ENCODE measurements around the gene ASB3.
"Not testable (repeated sequence)": the region's sequence is repeated elsewhere in the genome, so short reads cannot be mapped to it uniquely, and the experiment has no call there.

Gene ASB3

GRCh38 chr2:53826030-53826410, 39.3 kb upstream of the ASB3 start:
- TF ChIP-seq, protein P1, sequence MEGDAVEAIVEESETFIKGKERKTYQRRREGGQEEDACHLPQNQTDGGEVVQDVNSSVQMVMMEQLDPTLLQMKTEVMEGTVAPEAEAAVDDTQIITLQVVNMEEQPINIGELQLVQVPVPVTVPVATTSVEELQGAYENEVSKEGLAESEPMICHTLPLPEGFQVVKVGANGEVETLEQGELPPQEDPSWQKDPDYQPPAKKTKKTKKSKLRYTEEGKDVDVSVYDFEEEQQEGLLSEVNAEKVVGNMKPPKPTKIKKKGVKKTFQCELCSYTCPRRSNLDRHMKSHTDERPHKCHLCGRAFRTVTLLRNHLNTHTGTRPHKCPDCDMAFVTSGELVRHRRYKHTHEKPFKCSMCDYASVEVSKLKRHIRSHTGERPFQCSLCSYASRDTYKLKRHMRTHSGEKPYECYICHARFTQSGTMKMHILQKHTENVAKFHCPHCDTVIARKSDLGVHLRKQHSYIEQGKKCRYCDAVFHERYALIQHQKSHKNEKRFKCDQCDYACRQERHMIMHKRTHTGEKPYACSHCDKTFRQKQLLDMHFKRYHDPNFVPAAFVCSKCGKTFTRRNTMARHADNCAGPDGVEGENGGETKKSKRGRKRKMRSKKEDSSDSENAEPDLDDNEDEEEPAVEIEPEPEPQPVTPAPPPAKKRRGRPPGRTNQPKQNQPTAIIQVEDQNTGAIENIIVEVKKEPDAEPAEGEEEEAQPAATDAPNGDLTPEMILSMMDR (IDR thresholded peaks at IDR 0.05; ENCODE audit: low read depth, low read length): no peak
- no peak overlapping the region for H3K4me3 ChIP-seq (replicated peaks in 1 of 2; ENCODE audit: low read depth in 2 of 2, low read length in 2 of 2)
- no peak for DNase-seq (ENCODE audit: low read depth in 2 of 2)

- TF ChIP-seq, protein P1 (IDR thresholded peaks at IDR 0.05; ENCODE audit: low read depth, low read length): peak; percentile 17
- not testable (repeated sequence) for H3K4me3 ChIP-seq (replicated peaks in 1 of 2; ENCODE audit: low read depth in 2 of 2, low read length in 2 of 2)
- peak in 1 of 2 donors; percentile 11 for DNase-seq (ENCODE audit: low read depth in 2 of 2)
Observed at GRCh38 chr2:53823639-53824038, 36.9 kb upstream of the ASB3 start.

DNA sequence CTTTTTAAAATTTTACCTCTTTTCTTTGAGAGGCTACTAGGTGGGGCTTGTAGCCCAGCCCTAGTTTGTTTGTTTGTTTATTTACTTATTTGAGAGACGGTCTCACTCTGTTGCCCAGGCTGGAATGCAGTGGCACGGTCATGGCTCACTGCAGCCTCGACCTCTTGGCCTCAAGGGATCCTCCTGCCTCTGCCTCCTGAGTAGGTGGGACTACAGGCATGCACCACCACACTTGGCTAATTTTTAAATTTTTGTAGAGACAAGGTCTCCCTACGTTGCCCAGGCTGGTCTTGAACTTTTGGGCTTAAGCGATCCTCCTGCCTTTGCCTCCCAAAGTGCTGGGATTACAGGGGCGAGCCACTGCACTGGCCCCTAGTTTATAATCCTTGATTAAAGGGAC, 35.1 kb upstream of the ASB3 start:
- no peak for DNase-seq (ENCODE audit: low read depth in 2 of 2)
- TF ChIP-seq, protein P1 (IDR thresholded peaks at IDR 0.05; ENCODE audit: low read depth, low read length): no peak
- H3K4me3 ChIP-seq (replicated peaks in 1 of 2; ENCODE audit: low read depth in 2 of 2, low read length in 2 of 2): no peak overlapping the region

GRCh38 chr2:53820711-53821110, 34.0 kb upstream of the ASB3 start:
- peak in 1 of 2 donors; percentile 9 for DNase-seq (ENCODE audit: low read depth in 2 of 2)
- TF ChIP-seq, protein P1 (IDR thresholded peaks at IDR 0.05; ENCODE audit: low read depth, low read length): no peak
- no peak overlapping the region for H3K4me3 ChIP-seq (replicated peaks in 1 of 2; ENCODE audit: low read depth in 2 of 2, low read length in 2 of 2)

DNA sequence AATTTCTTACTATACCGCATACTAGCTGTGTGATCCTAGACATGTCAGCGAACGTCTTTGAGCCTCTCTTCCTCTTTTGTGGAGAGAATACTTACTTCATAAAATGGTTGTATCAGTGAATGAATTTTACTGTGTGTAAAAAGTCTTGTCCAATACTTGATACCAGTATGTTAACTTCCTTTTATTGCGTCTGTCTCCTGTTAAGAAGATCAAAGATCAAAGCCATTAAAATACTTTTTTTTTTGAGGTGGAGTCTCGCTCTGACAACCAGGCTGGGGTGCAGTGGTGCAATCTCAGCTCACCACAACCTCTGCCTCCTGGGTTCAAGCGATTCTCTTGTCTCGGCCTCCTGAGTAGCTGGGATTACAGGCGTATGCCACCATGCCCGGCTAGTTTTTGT, 33.3 kb upstream of the ASB3 start:
- H3K4me3 ChIP-seq (replicated peaks in 1 of 2; ENCODE audit: low read depth in 2 of 2, low read length in 2 of 2): no peak overlapping the region
- TF ChIP-seq, protein P1 (IDR thresholded peaks at IDR 0.05; ENCODE audit: low read depth, low read length): no peak
- DNase-seq (ENCODE audit: low read depth in 2 of 2): no peak

DNA sequence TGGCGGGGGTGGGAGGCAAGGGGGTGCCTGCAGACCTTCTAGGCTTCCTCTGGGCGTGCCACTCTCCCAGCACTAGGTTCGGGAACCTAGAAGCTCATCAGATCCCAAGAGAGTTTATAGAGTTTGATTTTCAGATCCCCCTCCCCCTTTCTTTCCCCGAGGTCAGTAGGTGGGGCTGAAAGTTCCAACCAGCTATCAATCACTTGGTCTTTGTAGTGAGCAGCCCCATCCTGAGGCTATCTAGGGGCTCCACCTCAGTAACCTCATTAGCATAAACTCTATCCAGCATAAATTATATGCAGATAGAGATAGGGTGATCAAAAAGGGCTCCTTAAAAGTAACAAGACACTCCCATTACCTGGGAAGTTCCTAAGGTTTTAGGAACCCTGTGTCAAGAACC, 32.9 kb upstream of the ASB3 start:
- no peak overlapping the region for H3K4me3 ChIP-seq (replicated peaks in 1 of 2; ENCODE audit: low read depth in 2 of 2, low read length in 2 of 2)
- TF ChIP-seq, protein P1 (IDR thresholded peaks at IDR 0.05; ENCODE audit: low read depth, low read length): no peak
- DNase-seq (ENCODE audit: low read depth in 2 of 2): no peak

DNA sequence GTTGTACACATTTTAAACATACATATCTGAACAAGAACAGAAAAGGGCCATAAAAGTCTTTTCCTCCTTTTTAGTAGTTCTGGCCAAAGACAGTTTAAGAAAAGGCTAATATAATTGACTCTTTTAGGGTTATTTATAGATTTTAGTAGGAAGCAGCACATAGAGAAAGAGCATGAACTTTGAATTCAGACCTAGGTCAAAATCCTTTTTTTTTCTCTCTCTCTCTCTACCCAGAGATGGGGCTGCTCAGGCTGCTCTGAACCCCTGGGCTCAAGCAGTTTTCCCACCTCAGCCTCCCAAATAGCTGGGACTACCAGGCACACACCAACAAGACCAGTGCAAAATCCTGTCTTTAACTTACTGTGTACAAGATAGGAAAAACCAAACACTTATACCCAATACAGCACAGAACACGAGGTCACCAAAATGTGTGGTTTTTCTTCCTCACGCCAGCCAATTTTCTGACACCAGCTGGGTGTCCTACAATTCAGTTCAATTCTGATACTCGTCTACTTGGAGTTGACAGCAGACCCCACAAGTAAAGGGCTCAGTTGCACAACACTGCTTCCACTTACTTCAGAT, 32.2 kb upstream of the ASB3 start:
- TF ChIP-seq, protein P1 (IDR thresholded peaks at IDR 0.05; ENCODE audit: low read depth, low read length): no peak

More for the DNA sequence above, 32.2 kb upstream of the ASB3 start:
- DNase-seq (ENCODE audit: low read depth in 2 of 2): no peak
- no peak overlapping the region for H3K4me3 ChIP-seq (replicated peaks in 1 of 2; ENCODE audit: low read depth in 2 of 2, low read length in 2 of 2)

Data from cardiac fibroblast (primary cell).